Measurements from ENCODE around the gene ACADM.
"Not testable (repeated sequence)": the region's sequence is repeated elsewhere in the genome, so short reads cannot be mapped to it uniquely, and the experiment has no call there.

ACADM gene

GRCh38 chr1:75742047-75742625 lies 17.6 kb downstream of the ACADM start:
- no peak for DNase-seq

- DNase-seq, result no peak
Measured at GRCh38 chr1:75745276-75745675, 20.8 kb downstream of the ACADM start.

- DNase-seq, result not testable (repeated sequence)
Measured at GRCh38 chr1:75757210-75757609, 32.7 kb downstream of the ACADM start.

- DNase-seq, result not testable (repeated sequence)
Measured at GRCh38 chr1:75758543-75758942, 34.0 kb downstream of the ACADM start.

GRCh38 chr1:75764057-75764655 lies 39.6 kb downstream of the ACADM start:
- DNase-seq, result no peak

GRCh38 chr1:75765697-75766355 lies 41.3 kb downstream of the ACADM start:
- DNase-seq, result no peak

GRCh38 chr1:75768016-75768415 lies 43.5 kb downstream of the ACADM start:
- no peak for DNase-seq

- DNase-seq, result no peak
Measured at GRCh38 chr1:75770761-75771160, 46.3 kb downstream of the ACADM start.

- no peak for DNase-seq
Measured at GRCh38 chr1:75771978-75772377, 47.5 kb downstream of the ACADM start.

GRCh38 chr1:75777812-75778211 lies 53.3 kb downstream of the ACADM start:
- DNase-seq, result not testable (repeated sequence)

GRCh38 chr1:75778694-75779093 lies 54.2 kb downstream of the ACADM start:
- not testable (repeated sequence) for DNase-seq

- not testable (repeated sequence) for DNase-seq
Measured at GRCh38 chr1:75780183-75780582, 55.7 kb downstream of the ACADM start.

- DNase-seq, result not testable (repeated sequence)
Measured at GRCh38 chr1:75783920-75784319, 59.4 kb downstream of the ACADM start.

- DNase-seq, result no peak
Measured at GRCh38 chr1:75785320-75785982, 60.9 kb downstream of the ACADM start.

GRCh38 chr1:75785983-75786853 lies 61.7 kb downstream of the ACADM start, which contains the start of gene RABGGTB:
Gene RABGGTB, plus strand, starts transcription at chr1:75786256. Its CDS starts 16 bp downstream, at chr1:75786272.
- DNase-seq, result peak; percentile 94 to 95

GRCh38 chr1:75786901-75787493 lies 62.5 kb downstream of the ACADM start:
- DNase-seq, result peak in 1 of 2 donors; percentile 22

GRCh38 chr1:75787524-75787923 lies 63.0 kb downstream of the ACADM start:
- DNase-seq, result no peak

- no peak for DNase-seq
Measured at GRCh38 chr1:75789988-75790387, 65.5 kb downstream of the ACADM start.

- no peak for DNase-seq
Measured at GRCh38 chr1:75791022-75791421, 66.5 kb downstream of the ACADM start.

- no peak for DNase-seq
Measured at GRCh38 chr1:75792091-75792490, 67.6 kb downstream of the ACADM start.

- no peak for DNase-seq
Measured at GRCh38 chr1:75794382-75794781, 69.9 kb downstream of the ACADM start.

- no peak for DNase-seq
Measured at GRCh38 chr1:75795703-75796193, 71.2 kb downstream of the ACADM start.

Measured in stimulated activated CD4-positive, alpha-beta T cell treated with anti-CD3 and anti-CD28 coated beads, Interleukin-2, amount 100 ng/mL, for 24 hours (primary cell).